SH-SY5Y (cell line): ENCODE results near the gene NOTCH3.

Experiments
- GATA2 ChIP-seq: IDR thresholded peaks from 2 replicates; pipeline ENCODE4 v1.6.1; 2011; ENCODE audit warnings: mild to moderate bottlenecking, low read depth, low read length
- GATA3 ChIP-seq: IDR thresholded peaks from 2 replicates; pipeline ENCODE4 v1.6.1; 2011; ENCODE audit warnings: low read depth, mild to moderate bottlenecking, low read length, moderate library complexity

- no peak for TF ChIP-seq GATA2
- TF ChIP-seq GATA3: no peak
Measured at GRCh38 chr19:15173746-15174404, 26.9 kb downstream of the NOTCH3 start.
